MM.1S (cell line): ENCODE data around the gene CCDC157.

ENCODE experiments used
- DNase-seq: peaks from one replicate; pipeline ENCODE4 v3.0.0-alpha.2; 2015
- H2AFZ ChIP-seq: fragments of 300-600 bp; sonication (generic); 2 replicates; pipeline ENCODE4 v1.6.0; 2016; ENCODE audit warnings: antibody characterized with exemption, low read length
- H3F3A ChIP-seq: fragments of 300-600 bp; sonication (generic); 2 replicates; pipeline ENCODE4 v1.6.1; 2016; ENCODE audit warnings: mild to moderate bottlenecking, antibody characterized with exemption, low read length, moderate library complexity, mixed read lengths; ENCODE audit not compliant: insufficient read depth
- H3K27ac ChIP-seq: fragments of 300-600 bp; sonication (generic); 2 replicates; pipeline ENCODE4 v1.5.1; 2016; ENCODE audit warnings: mild to moderate bottlenecking, low read length
- H3K27me3 ChIP-seq: fragments of 300-600 bp; sonication (generic); replicated peaks from 2 replicates; pipeline ENCODE4 v1.6.0; 2016; ENCODE audit warnings: low read length; ENCODE audit not compliant: insufficient read depth
- H3K36me3 ChIP-seq: fragments of 300-600 bp; sonication (generic); replicated peaks from 2 replicates; pipeline ENCODE4 v1.6.1; 2016; ENCODE audit warnings: mild to moderate bottlenecking, low read length, mixed read lengths; ENCODE audit not compliant: insufficient read depth
- H3K4me1 ChIP-seq: fragments of 300-600 bp; sonication (generic); 2 replicates; pipeline ENCODE4 v1.6.1; 2016; ENCODE audit warnings: low read length, mixed read lengths
- H3K4me2 ChIP-seq: fragments of 300-600 bp; sonication (generic); 2 replicates; pipeline ENCODE4 v1.6.0; 2016; ENCODE audit warnings: low read depth, low read length
- H3K4me3 ChIP-seq: fragments of 300-600 bp; sonication (generic); 2 replicates; pipeline ENCODE4 v1.5.1; 2016; ENCODE audit warnings: low read length, mixed read lengths
- H3K79me2 ChIP-seq: fragments of 300-600 bp; sonication (generic); 2 replicates; pipeline ENCODE4 v1.6.1; 2016; ENCODE audit warnings: mixed run types, low read length, mixed read lengths
- H3K9ac ChIP-seq: fragments of 300-600 bp; sonication (generic); 2 replicates; pipeline ENCODE4 v1.6.1; 2016; ENCODE audit warnings: low read length, mixed read lengths
- H3K9me2 ChIP-seq: fragments of 300-600 bp; sonication (generic); replicated peaks from 2 replicates; pipeline ENCODE4 v1.6.1; 2016; ENCODE audit warnings: mild to moderate bottlenecking, low read length, mixed read lengths; ENCODE audit not compliant: insufficient read depth
- H3K9me3 ChIP-seq: fragments of 300-600 bp; sonication (generic); replicated peaks from 2 replicates; pipeline ENCODE4 v1.6.1; 2016; ENCODE audit warnings: mild to moderate bottlenecking, low read length, mixed read lengths; ENCODE audit not compliant: insufficient read depth
- H4K20me1 ChIP-seq: fragments of 300-600 bp; sonication (generic); 2 replicates; pipeline ENCODE4 v1.6.1; 2016; ENCODE audit warnings: mild to moderate bottlenecking, low read length, moderate library complexity, mixed read lengths; ENCODE audit not compliant: insufficient read depth
- EZH2 ChIP-seq: fragments of 300-600 bp; sonication (generic); optimal IDR thresholded peaks from 2 replicates; pipeline ENCODE3; 2017; ENCODE audit warnings: low read depth, mild to moderate bottlenecking, antibody characterized with exemption, low read length, mixed read lengths
- EZH2phosphoT487 ChIP-seq: fragments of 300-600 bp; sonication (generic); IDR thresholded peaks from 2 replicates; pipeline ENCODE4 v1.6.1; 2018; ENCODE audit warnings: antibody characterized with exemption, low read length
- TF ChIP-seq, protein P1 (sequence below): fragments of 300-600 bp; sonication (generic); IDR thresholded peaks from 2 replicates; pipeline ENCODE4 v1.5.1; 2016; ENCODE audit warnings: antibody characterized with exemption, low read length, mixed read lengths

CCDC157 gene

GRCh38 chr22:30408388-30409102 lies 51.7 kb downstream of the CCDC157 start:
- TF ChIP-seq EZH2phosphoT487 (no peak), EZH2 (no peak)
- TF ChIP-seq, protein P1, sequence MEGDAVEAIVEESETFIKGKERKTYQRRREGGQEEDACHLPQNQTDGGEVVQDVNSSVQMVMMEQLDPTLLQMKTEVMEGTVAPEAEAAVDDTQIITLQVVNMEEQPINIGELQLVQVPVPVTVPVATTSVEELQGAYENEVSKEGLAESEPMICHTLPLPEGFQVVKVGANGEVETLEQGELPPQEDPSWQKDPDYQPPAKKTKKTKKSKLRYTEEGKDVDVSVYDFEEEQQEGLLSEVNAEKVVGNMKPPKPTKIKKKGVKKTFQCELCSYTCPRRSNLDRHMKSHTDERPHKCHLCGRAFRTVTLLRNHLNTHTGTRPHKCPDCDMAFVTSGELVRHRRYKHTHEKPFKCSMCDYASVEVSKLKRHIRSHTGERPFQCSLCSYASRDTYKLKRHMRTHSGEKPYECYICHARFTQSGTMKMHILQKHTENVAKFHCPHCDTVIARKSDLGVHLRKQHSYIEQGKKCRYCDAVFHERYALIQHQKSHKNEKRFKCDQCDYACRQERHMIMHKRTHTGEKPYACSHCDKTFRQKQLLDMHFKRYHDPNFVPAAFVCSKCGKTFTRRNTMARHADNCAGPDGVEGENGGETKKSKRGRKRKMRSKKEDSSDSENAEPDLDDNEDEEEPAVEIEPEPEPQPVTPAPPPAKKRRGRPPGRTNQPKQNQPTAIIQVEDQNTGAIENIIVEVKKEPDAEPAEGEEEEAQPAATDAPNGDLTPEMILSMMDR = no peak
- no peaks in the 10 kb centered on the region for H3K27me3 ChIP-seq
- H3F3A ChIP-seq = no peaks in the 10 kb centered on the region
- no peak overlapping the region for H3K27ac ChIP-seq
- no peak for DNase-seq
- no peak overlapping the region for H2AFZ ChIP-seq
- H3K36me3 ChIP-seq = no peaks in the 10 kb centered on the region
- H3K79me2 ChIP-seq = no peaks in the 10 kb centered on the region
- H3K4me2 ChIP-seq = no peak overlapping the region
- H3K9me2 ChIP-seq = no peaks in the 10 kb centered on the region
- H3K4me3 ChIP-seq = no peak overlapping the region
- no peaks in the 10 kb centered on the region for H3K4me1 ChIP-seq
- no peak overlapping the region for H3K9ac ChIP-seq
- no peaks in the 10 kb centered on the region for H4K20me1 ChIP-seq
- no peaks in the 10 kb centered on the region for H3K9me3 ChIP-seq

- Histone ChIP-seq H3K27me3 (no peaks in the 10 kb centered on the region), H2AFZ (no peak overlapping the region)
Measured at GRCh38 chr22:30411780-30412179, 55.0 kb downstream of the CCDC157 start.

GRCh38 chr22:30413001-30413400 lies 56.2 kb downstream of the CCDC157 start:
- no peaks in the 10 kb centered on the region for H4K20me1 ChIP-seq
- H3K79me2 ChIP-seq = no peaks in the 10 kb centered on the region
- DNase-seq = no peak
- H3K4me3 ChIP-seq = no peak overlapping the region
- TF ChIP-seq EZH2phosphoT487 (no peak), EZH2 (no peak)
- TF ChIP-seq, protein P1 = no peak
- no peak overlapping the region for H3K27ac ChIP-seq
- H3K9ac ChIP-seq = no peak overlapping the region
- no peaks in the 10 kb centered on the region for H3K27me3 ChIP-seq
- H3K4me1 ChIP-seq = no peaks in the 10 kb centered on the region
- no peaks in the 10 kb centered on the region for H3K36me3 ChIP-seq
- H2AFZ ChIP-seq = no peak overlapping the region
- H3K4me2 ChIP-seq = no peak overlapping the region
- H3F3A ChIP-seq = no peaks in the 10 kb centered on the region
- no peaks in the 10 kb centered on the region for H3K9me2 ChIP-seq
- no peaks in the 10 kb centered on the region for H3K9me3 ChIP-seq

More at GRCh38 chr22:30411780-30412179, 55.0 kb downstream of the CCDC157 start:
- H3K9ac ChIP-seq = no peak overlapping the region
- H3K9me2 ChIP-seq = no peaks in the 10 kb centered on the region
- no peaks in the 10 kb centered on the region for H3K4me1 ChIP-seq
- H3K36me3 ChIP-seq = no peaks in the 10 kb centered on the region
- TF ChIP-seq EZH2 = no peak
- TF ChIP-seq EZH2phosphoT487 = no peak
- TF ChIP-seq, protein P1 = no peak
- no peaks in the 10 kb centered on the region for H3K9me3 ChIP-seq
- DNase-seq = no peak
- no peak overlapping the region for H3K4me3 ChIP-seq
- no peaks in the 10 kb centered on the region for H4K20me1 ChIP-seq
- no peaks in the 10 kb centered on the region for H3F3A ChIP-seq
- H3K27ac ChIP-seq = no peak overlapping the region
- no peak overlapping the region for H3K4me2 ChIP-seq
- no peaks in the 10 kb centered on the region for H3K79me2 ChIP-seq
